ENCODE data around the gene MS4A18. TPM values are rescaled to one million over a fixed set of nuclear protein-coding genes. Genes with fewer than 3 reads are reported as not detected.
A peak's percentile ranks its signal among the peaks of the same experiment; 100 is the strongest.
"Not testable (repeated sequence)": the region's sequence is repeated elsewhere in the genome, so short reads cannot be mapped to it uniquely, and the experiment has no call there.

MS4A18 gene
- total RNA-seq, 2 experiments from 2014 or later: not detected

DNA sequence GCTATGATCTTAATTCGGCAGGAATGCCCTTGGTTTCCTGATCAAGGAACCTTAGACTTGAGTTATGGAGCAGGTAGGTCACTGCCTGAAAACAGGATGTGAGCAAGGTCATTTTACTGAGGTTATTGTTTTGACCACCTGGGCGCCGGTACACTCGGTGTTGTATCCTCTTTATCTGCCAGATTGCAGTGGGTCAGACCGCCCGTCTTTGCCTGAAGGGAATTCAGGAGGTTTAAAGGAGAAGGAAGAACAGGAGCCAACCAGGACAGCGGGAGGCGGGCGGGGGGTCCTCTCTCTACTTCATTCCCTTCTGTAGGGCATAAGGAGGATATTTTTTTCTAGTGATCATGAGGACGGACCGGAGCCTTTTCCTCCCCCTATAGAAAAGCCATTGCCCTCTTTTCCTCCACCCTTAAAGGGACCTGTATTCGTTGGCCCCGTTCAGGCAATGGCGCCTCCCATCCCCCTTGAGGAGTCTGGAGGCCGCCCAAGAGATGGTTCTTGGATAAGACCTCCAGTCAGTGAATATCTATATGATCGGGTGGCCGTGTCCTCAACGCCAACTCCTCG, 32.8 kb downstream of the MS4A18 start:
- Mint-ChIP-seq H3K36me3 (ENCODE audit: low read depth) (no peaks in the 10 kb centered on the region), H3K27ac (no peak overlapping the region), H3K4me1 (ENCODE audit: low read depth) (no peaks in the 10 kb centered on the region), H3K27me3 (peaks cover 63% of the 10 kb centered on the region), H3K9me3 (no peaks in the 10 kb centered on the region), H3K4me3 (no peak overlapping the region)
- no peak overlapping the region for H3K4me3 ChIP-seq (ENCODE audit: low read length)
- TF ChIP-seq, protein P1, sequence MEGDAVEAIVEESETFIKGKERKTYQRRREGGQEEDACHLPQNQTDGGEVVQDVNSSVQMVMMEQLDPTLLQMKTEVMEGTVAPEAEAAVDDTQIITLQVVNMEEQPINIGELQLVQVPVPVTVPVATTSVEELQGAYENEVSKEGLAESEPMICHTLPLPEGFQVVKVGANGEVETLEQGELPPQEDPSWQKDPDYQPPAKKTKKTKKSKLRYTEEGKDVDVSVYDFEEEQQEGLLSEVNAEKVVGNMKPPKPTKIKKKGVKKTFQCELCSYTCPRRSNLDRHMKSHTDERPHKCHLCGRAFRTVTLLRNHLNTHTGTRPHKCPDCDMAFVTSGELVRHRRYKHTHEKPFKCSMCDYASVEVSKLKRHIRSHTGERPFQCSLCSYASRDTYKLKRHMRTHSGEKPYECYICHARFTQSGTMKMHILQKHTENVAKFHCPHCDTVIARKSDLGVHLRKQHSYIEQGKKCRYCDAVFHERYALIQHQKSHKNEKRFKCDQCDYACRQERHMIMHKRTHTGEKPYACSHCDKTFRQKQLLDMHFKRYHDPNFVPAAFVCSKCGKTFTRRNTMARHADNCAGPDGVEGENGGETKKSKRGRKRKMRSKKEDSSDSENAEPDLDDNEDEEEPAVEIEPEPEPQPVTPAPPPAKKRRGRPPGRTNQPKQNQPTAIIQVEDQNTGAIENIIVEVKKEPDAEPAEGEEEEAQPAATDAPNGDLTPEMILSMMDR (IDR thresholded peaks at IDR 0.05): no peak
- ChIA-PET CTCF (interaction anchor here (0.8 kb wide), 1 partner anchor 18 kb away, joined by 3 read pairs; no protein-coding TSS in a partner anchor), POLR2A (no interaction called here)
- no peaks in the 10 kb centered on the region for H3K9me3 ChIP-seq (ENCODE audit: control insufficient read depth in 1 of 2, insufficient read depth in 1 of 2, low read length in 2 of 2)
- DNase-seq (peak in 1 of 14 experiments; percentile 21), ATAC-seq (ENCODE audit: poor library complexity) (no peak)
- H3K4me1 ChIP-seq (ENCODE audit: insufficient read depth, low read length): no peaks in the 10 kb centered on the region
- no peak overlapping the region for H3K27ac ChIP-seq (ENCODE audit: low read depth in 1 of 2, low read length in 2 of 2)
- intact Hi-C loops (cut with DNase I, micrococcal nuclease): no loop called here
- H3K27me3 ChIP-seq (ENCODE audit: control insufficient read depth in 1 of 2, insufficient read depth in 2 of 2, low read length in 2 of 2): peaks cover 7 to 27% of the 10 kb centered on the region in 2 experiments
- H3K36me3 ChIP-seq (ENCODE audit: insufficient read depth, low read length): no peaks in the 10 kb centered on the region

DNA sequence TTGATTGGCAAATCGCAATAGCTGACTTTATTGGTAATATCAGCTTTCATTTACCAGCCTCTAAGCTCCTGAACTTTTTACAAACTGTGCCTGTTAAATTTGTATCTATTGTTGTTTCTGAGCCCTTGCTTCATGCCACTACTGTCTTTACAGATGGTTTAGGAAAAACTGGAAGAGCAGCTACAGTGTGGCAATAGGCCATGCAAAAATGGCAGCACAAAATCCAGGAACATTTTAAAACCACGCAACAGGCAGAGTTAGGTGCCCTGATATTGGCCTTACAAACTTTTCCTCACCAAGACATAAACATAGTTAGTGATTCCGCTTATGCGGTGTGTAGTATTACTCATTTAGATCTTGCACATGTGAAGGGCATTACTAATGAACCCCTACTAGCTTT, 34.2 kb downstream of the MS4A18 start:
- H3K27me3 Mint-ChIP-seq: peaks cover 63% of the 10 kb centered on the region
- H3K4me1 Mint-ChIP-seq (ENCODE audit: low read depth); CTCF ChIA-PET; H3K4me1 ChIP-seq (ENCODE audit: insufficient read depth, low read length); intact Hi-C loops (cut with DNase I, micrococcal nuclease); POLR2A ChIA-PET; H3K36me3 Mint-ChIP-seq (ENCODE audit: low read depth); H3K4me3 ChIP-seq (ENCODE audit: low read length); H3K27ac ChIP-seq (ENCODE audit: low read depth in 1 of 2, low read length in 2 of 2); H3K9me3 ChIP-seq (ENCODE audit: control insufficient read depth in 1 of 2, insufficient read depth in 1 of 2, low read length in 2 of 2); H3K36me3 ChIP-seq (ENCODE audit: insufficient read depth, low read length); H3K9me3 Mint-ChIP-seq; H3K27ac Mint-ChIP-seq; H3K4me3 Mint-ChIP-seq; ATAC-seq (ENCODE audit: poor library complexity); DNase-seq: not testable (repeated sequence)
- H3K27me3 ChIP-seq (ENCODE audit: control insufficient read depth in 1 of 2, insufficient read depth in 2 of 2, low read length in 2 of 2): peaks cover 2 to 23% of the 10 kb centered on the region in 2 experiments

DNA sequence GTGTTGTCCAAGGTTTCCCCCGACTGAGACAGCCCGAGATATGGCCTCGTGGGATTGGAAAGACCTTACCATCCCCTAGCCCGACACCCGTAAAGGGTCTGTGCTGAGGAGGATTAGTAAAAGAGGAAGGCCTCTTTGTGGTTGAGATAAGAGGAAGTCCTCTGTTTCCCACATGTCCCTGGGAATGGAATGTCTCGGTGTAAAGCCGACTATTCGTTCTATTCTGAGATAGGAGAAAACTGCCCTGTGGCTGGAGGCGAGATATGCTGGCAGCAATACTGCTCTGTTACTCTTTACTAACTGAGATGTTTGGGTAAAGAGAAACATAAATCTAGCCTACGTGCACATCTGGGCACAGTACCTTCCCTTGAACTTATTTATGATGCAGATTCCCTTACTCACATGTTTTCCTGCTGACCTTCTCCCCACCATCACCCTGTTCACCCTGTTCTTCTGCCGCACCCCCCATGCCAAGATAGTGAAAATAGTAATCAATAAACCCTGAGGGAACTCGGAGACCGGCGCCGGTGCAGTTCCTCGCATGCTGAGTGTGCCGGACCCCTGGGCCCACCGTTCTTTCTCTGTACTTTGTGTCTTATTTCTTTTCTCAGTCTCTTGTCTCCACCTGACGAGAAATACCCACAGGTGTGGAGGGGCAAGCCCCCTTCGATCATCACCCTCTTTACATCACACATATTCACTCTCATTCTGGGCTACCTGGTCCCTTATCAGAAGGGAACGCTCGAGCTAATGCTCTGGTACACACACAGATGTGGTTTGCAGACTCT, 35.1 kb downstream of the MS4A18 start:
- H3K4me1 ChIP-seq (ENCODE audit: insufficient read depth, low read length); H3K36me3 ChIP-seq (ENCODE audit: insufficient read depth, low read length); H3K4me3 Mint-ChIP-seq; H3K27ac ChIP-seq (ENCODE audit: low read depth in 1 of 2, low read length in 2 of 2); CTCF ChIA-PET; H3K9me3 ChIP-seq (ENCODE audit: control insufficient read depth in 1 of 2, insufficient read depth in 1 of 2, low read length in 2 of 2); H3K9me3 Mint-ChIP-seq; H3K4me1 Mint-ChIP-seq (ENCODE audit: low read depth); H3K36me3 Mint-ChIP-seq (ENCODE audit: low read depth); H3K4me3 ChIP-seq (ENCODE audit: low read length); ATAC-seq (ENCODE audit: poor library complexity); POLR2A ChIA-PET; intact Hi-C loops (cut with DNase I, micrococcal nuclease); H3K27ac Mint-ChIP-seq: not testable (repeated sequence)
- peak in 1 of 14 experiments; percentile 11 for DNase-seq
- H3K27me3 ChIP-seq (ENCODE audit: control insufficient read depth in 1 of 2, insufficient read depth in 2 of 2, low read length in 2 of 2): peaks cover 2 to 23% of the 10 kb centered on the region in 2 experiments
- peaks cover 73% of the 10 kb centered on the region for H3K27me3 Mint-ChIP-seq

DNA sequence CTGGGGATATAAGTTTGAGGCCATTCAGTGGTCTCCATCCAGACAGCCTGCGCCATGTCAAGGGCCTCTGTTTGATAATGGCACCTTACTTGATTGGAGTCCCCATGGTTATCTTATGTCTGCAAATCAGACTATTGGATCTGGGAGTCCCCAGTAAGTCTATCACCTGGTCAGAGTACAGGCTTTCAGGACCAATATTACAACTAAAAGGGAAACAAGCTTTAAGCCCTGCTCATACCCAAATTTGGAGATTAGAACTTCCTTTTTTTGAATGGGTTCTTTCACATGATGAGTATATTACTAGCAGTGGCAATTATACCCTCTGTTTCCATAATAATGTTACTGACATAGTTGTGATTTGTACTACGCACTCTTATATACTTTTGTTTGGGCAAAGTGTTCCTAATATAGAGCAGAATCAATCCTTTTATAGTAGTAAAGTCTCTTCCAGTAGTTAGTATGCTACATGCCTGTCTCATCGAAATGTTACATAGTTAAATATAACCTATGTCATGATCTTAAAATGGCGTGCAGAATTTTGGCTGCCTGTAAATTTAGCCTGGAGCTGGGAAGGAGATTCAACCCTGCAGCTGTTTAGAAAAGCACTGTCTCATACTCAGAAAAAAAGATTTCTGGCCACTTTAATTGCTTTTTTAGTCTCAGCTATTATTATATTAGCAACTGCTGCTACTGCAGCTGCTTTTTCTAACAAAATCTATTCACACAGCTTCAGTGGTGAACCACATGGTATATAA, 37.1 kb downstream of the MS4A18 start:
- Histone ChIP-seq H3K9me3 (ENCODE audit: control insufficient read depth in 1 of 2, insufficient read depth in 1 of 2, low read length in 2 of 2) (no peaks in the 10 kb centered on the region), H3K27me3 (ENCODE audit: control insufficient read depth in 1 of 2, insufficient read depth in 2 of 2, low read length in 2 of 2) (peaks cover 4 to 20% of the 10 kb centered on the region in 2 experiments), H3K36me3 (ENCODE audit: insufficient read depth, low read length) (no peaks in the 10 kb centered on the region), H3K27ac (ENCODE audit: low read depth in 1 of 2, low read length in 2 of 2) (no peak overlapping the region), H3K4me3 (ENCODE audit: low read length) (no peak overlapping the region), H3K4me1 (ENCODE audit: insufficient read depth, low read length) (no peaks in the 10 kb centered on the region)
- TF ChIP-seq, protein P1 (IDR thresholded peaks at IDR 0.05): no peak
- Mint-ChIP-seq H3K4me1 (ENCODE audit: low read depth) (no peaks in the 10 kb centered on the region), H3K36me3 (ENCODE audit: low read depth) (no peaks in the 10 kb centered on the region), H3K4me3 (no peak overlapping the region), H3K27ac (no peak overlapping the region), H3K9me3 (no peaks in the 10 kb centered on the region), H3K27me3 (peaks cover 77% of the 10 kb centered on the region)
- intact Hi-C loops (cut with DNase I, micrococcal nuclease): no loop called here
- DNase-seq (no peak), ATAC-seq (ENCODE audit: poor library complexity) (no peak)
- POLR2A ChIA-PET: no interaction called here
- CTCF ChIA-PET: no interaction called here
